Mammary epithelial cell (primary cell): ENCODE data around the gene ADAR.
"Not testable (repeated sequence)": the region's sequence is repeated elsewhere in the genome, so short reads cannot be mapped to it uniquely, and the experiment has no call there.

Source experiments
- EZH2 ChIP-seq: IDR thresholded peaks from 2 replicates; pipeline ENCODE4 v1.6.1; 2012; ENCODE audit warnings: low read length, inconsistent platforms, borderline replicate concordance
- TF ChIP-seq, protein P1 (sequence below), 2 donors: IDR thresholded peaks in 1 of 2; conservative IDR thresholded peaks in 1 of 2; 2 replicates each; pipeline ENCODE4 v1.5.1; 2011 to 2012; ENCODE audit warnings: inconsistent platforms in 2 of 2, low read length in 2 of 2, mild to moderate bottlenecking in 2 of 2, control low read depth in 1 of 2, low read depth in 1 of 2; ENCODE audit not compliant: insufficient read depth in 1 of 2; ENCODE audit errors: extremely low read depth in 1 of 2

DNA sequence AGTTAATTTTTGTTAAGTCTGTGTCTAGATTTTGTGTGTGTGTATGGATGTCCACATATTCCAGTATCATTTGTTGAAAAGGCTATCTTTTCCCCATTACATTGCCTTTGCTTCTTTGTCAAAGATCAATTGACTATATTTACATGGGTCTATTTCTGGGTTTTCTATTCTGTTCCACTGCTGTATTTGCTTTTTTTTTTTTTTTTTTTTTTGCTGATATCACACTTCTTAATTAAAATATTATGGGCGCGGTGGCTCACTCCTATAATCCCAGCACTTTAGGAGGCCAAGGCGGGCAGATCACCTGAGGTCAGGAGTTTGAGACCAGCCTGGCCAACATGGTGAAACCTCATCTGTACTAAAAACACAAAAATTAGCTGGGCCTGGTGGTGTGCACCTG is 36.7 kb upstream of the ADAR start:
- TF ChIP-seq, protein P1, sequence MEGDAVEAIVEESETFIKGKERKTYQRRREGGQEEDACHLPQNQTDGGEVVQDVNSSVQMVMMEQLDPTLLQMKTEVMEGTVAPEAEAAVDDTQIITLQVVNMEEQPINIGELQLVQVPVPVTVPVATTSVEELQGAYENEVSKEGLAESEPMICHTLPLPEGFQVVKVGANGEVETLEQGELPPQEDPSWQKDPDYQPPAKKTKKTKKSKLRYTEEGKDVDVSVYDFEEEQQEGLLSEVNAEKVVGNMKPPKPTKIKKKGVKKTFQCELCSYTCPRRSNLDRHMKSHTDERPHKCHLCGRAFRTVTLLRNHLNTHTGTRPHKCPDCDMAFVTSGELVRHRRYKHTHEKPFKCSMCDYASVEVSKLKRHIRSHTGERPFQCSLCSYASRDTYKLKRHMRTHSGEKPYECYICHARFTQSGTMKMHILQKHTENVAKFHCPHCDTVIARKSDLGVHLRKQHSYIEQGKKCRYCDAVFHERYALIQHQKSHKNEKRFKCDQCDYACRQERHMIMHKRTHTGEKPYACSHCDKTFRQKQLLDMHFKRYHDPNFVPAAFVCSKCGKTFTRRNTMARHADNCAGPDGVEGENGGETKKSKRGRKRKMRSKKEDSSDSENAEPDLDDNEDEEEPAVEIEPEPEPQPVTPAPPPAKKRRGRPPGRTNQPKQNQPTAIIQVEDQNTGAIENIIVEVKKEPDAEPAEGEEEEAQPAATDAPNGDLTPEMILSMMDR (conservative IDR thresholded peaks at IDR 0.05 in 1 of 2, IDR thresholded peaks at IDR 0.05 in 1 of 2; ENCODE audit: extremely low read depth in 1 of 2, insufficient read depth in 1 of 2, low read depth in 1 of 2, low read length in 2 of 2): not testable (repeated sequence)
- TF ChIP-seq EZH2: not testable (repeated sequence)
